Stimulated activated CD4-positive, alpha-beta T cell treated with anti-CD3 and anti-CD28 coated beads, Interleukin-12 subunit alpha, Interleukin-12 subunit beta, amount 100 ng/mL, for 48 hours (primary cell): ENCODE measurements around the gene RAD9B.
"Not testable (repeated sequence)": the region's sequence is repeated elsewhere in the genome, so short reads cannot be mapped to it uniquely, and the experiment has no call there.

ENCODE experiments used
- DNase-seq, 3 donors: peaks; one replicate each; pipeline ENCODE4 v3.0.0-alpha.2; 2020; ENCODE audit warnings: low read depth in 2 of 3, low spot score in 1 of 3

Gene RAD9B

GRCh38 chr12:110520876-110521712, 19.0 kb downstream of the RAD9B start:
- peak in 2 of 3 donors; percentile 19 to 25 for DNase-seq

- DNase-seq, result no peak
Measured at GRCh38 chr12:110528277-110528839, 26.2 kb downstream of the RAD9B start.

- DNase-seq, result no peak
Measured at GRCh38 chr12:110530511-110530910, 28.4 kb downstream of the RAD9B start.

GRCh38 chr12:110531741-110532333, 29.7 kb downstream of the RAD9B start:
- DNase-seq, result no peak

- DNase-seq, result no peak
Measured at GRCh38 chr12:110532644-110533043, 30.5 kb downstream of the RAD9B start.

- no peak for DNase-seq
Measured at GRCh38 chr12:110533607-110534006, 31.5 kb downstream of the RAD9B start.

GRCh38 chr12:110534811-110535210, 32.7 kb downstream of the RAD9B start:
- DNase-seq, result no peak

GRCh38 chr12:110536834-110537604, 34.9 kb downstream of the RAD9B start:
- no peak for DNase-seq

GRCh38 chr12:110537605-110538409, 35.7 kb downstream of the RAD9B start:
- no peak for DNase-seq

- no peak for DNase-seq
Measured at GRCh38 chr12:110538869-110539622, 36.9 kb downstream of the RAD9B start.

- no peak for DNase-seq
Measured at GRCh38 chr12:110540048-110540447, 37.9 kb downstream of the RAD9B start.

GRCh38 chr12:110543252-110543959, 41.3 kb downstream of the RAD9B start:
- no peak for DNase-seq

GRCh38 chr12:110543965-110544364, 41.8 kb downstream of the RAD9B start:
- no peak for DNase-seq

GRCh38 chr12:110545259-110545658, 43.1 kb downstream of the RAD9B start:
- not testable (repeated sequence) for DNase-seq

- no peak for DNase-seq
Measured at GRCh38 chr12:110545812-110546211, 43.7 kb downstream of the RAD9B start.

GRCh38 chr12:110546339-110546738, 44.2 kb downstream of the RAD9B start:
- DNase-seq, result no peak

- no peak for DNase-seq
Measured at GRCh38 chr12:110547090-110547489, 45.0 kb downstream of the RAD9B start.

- DNase-seq, result no peak
Measured at GRCh38 chr12:110548678-110549077, 46.5 kb downstream of the RAD9B start.

GRCh38 chr12:110549716-110550115, 47.6 kb downstream of the RAD9B start:
- no peak for DNase-seq
